ENCODE measurements around the gene TADA3. TPM values are rescaled to one million over a fixed set of nuclear protein-coding genes. Genes with fewer than 3 reads are reported as not detected.

The TADA3 gene
- total and polyA plus RNA-seq, 9 of the 15 experiments (the other 6 are each of a cell fraction or from before 2014, with no cell fraction given): 4.1 to 110 (median 74.8) TPM

DNA sequence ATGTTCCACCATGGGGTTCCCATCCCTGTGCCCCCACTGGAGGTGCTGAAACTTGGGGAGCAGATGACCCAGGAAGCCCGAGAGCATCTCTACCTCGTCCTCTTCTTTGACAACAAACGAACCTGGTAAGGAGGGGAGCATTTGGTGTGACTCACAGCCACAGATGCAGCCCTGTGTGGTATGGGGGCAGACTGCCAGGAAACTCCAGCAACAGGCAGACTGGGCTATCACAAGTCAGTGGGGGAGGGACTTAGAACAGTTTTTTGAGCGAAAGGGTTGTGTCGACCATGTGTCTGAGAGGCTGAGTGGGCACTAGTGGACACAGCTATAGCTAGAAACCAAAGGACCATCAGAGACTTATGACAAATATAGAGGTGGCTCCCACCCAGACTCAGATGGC is 45.9 kb downstream of the TADA3 start:
- Histone ChIP-seq H3K9ac (ENCODE audit: insufficient read depth in 1 of 2, low read depth in 2 of 2, low read length in 2 of 2) (no peak overlapping the region), H3K9me1 (ENCODE audit: control insufficient read depth, insufficient read depth, low read length) (no peaks in the 10 kb centered on the region), H3K4me1 (replicated peaks in 1 of 2; ENCODE audit: control insufficient read depth in 2 of 2, insufficient read depth in 2 of 2, low read length in 2 of 2) (peaks cover 9 to 22% of the 10 kb centered on the region in 2 experiments; a peak in 4 of 5 replicates), H3K4me3 (no peak overlapping the region), H4K20me1 (replicated peaks; ENCODE audit: control insufficient read depth, insufficient read depth, low read length) (no peaks in the 10 kb centered on the region), H3K9me3 (replicated peaks; ENCODE audit: control insufficient read depth, insufficient read depth, low read depth, low read length) (no peaks in the 10 kb centered on the region), H2AFZ (ENCODE audit: low read depth, low read length) (no peak overlapping the region), H3K79me2 (ENCODE audit: control insufficient read depth, insufficient read depth, low read length) (peaks cover 12% of the 10 kb centered on the region), H3K36me3 (ENCODE audit: control insufficient read depth, insufficient read depth, low read length) (peaks cover 82% of the 10 kb centered on the region), H3K27ac (ENCODE audit: extremely low read depth, low read depth, low read length) (no peak overlapping the region), H3K4me2 (ENCODE audit: insufficient read depth, low read length) (no peak overlapping the region), H3K27me3 (ENCODE audit: control insufficient read depth in 2 of 2, insufficient read depth in 2 of 2, low read length in 2 of 2) (no peaks in the 10 kb centered on the region)
- 89% methylated on average over 5 of the region's 5 CpGs for WGBS (ENCODE audit: insufficient coverage, low coverage, missing lambda C conversion rate)
- FAIRE-seq: no peak
- no peak for DNase-seq (ENCODE audit: extremely low read depth in 1 of 4, low spot score in 3 of 4)
- in situ Hi-C loops (cut with MboI): no loop called here
- intact Hi-C loops (cut with micrococcal nuclease): no loop called here
- ATAC-seq: no peak
- POLR2A ChIA-PET: interaction anchor here (1.5 to 6.1 kb wide), 3 partner anchors 9 to 18 kb away, joined by 7 to 60 read pairs (median 58); partner anchors contain the start of gene BRPF1
- BruUV-seq (replicated peaks): no TSS peak
- CTCF ChIA-PET (ENCODE audit: low intra/inter-chr PET ratio): no interaction called here
- TF ChIP-seq SNIP1 (IDR thresholded peaks at IDR 0.05; ENCODE audit: low read depth) (no peak), ZNF830 (CRISPR knock-in tag; IDR thresholded peaks at IDR 0.05) (no peak), YY1 (IDR thresholded peaks at IDR 0.05; ENCODE audit: borderline replicate concordance in 1 of 3, control insufficient read depth in 1 of 3, extremely low read depth in 1 of 3, insufficient read depth in 3 of 3, insufficient read length in 1 of 3, insufficient replicate concordance in 2 of 3, low read depth in 1 of 3, low read length in 2 of 3) (no peak), ELF2 (CRISPR knock-in tag; IDR thresholded peaks at IDR 0.05) (no peak), PPARD (CRISPR knock-in tag; IDR thresholded peaks at IDR 0.05) (no peak), SP2 (IDR thresholded peaks at IDR 0.05; ENCODE audit: extremely low read depth, low read depth, low read length, poor library complexity, severe bottlenecking) (no peak)
- TF ChIP-seq, protein P1, sequence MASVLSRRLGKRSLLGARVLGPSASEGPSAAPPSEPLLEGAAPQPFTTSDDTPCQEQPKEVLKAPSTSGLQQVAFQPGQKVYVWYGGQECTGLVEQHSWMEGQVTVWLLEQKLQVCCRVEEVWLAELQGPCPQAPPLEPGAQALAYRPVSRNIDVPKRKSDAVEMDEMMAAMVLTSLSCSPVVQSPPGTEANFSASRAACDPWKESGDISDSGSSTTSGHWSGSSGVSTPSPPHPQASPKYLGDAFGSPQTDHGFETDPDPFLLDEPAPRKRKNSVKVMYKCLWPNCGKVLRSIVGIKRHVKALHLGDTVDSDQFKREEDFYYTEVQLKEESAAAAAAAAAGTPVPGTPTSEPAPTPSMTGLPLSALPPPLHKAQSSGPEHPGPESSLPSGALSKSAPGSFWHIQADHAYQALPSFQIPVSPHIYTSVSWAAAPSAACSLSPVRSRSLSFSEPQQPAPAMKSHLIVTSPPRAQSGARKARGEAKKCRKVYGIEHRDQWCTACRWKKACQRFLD (CRISPR knock-in tag; IDR thresholded peaks at IDR 0.05): no peak

Data from K562 (cell line).